Loucy (cell line): ENCODE data around the gene LNP1.
A peak's percentile ranks its signal among the peaks of the same experiment; 100 is the strongest.

Experiments
- H2AFZ ChIP-seq: fragments of 200-600 bp; sonication (generic); 2 replicates; pipeline ENCODE4 v1.6.0; 2016; ENCODE audit warnings: antibody characterized with exemption, mild to moderate bottlenecking, low read length, moderate library complexity
- H3F3A ChIP-seq: fragments of 200-600 bp; 2 replicates; pipeline ENCODE4 v1.6.0; 2016; ENCODE audit warnings: antibody characterized with exemption, low read depth, mild to moderate bottlenecking
- H3K27me3 ChIP-seq: fragments of 200-600 bp; sonication (generic); 2 replicates; pipeline ENCODE4 v1.6.1; 2014; ENCODE audit warnings: low read length, mild to moderate bottlenecking; ENCODE audit not compliant: insufficient read depth, poor library complexity, severe bottlenecking
- H3K36me3 ChIP-seq: fragments of 200-600 bp; sonication (generic); 2 replicates; pipeline ENCODE4 v1.6.1; 2016; ENCODE audit warnings: low read length; ENCODE audit not compliant: insufficient read depth
- H3K4me1 ChIP-seq: fragments of 200-600 bp; sonication (generic); 2 replicates; pipeline ENCODE4 v1.5.1; 2014; ENCODE audit warnings: low read length, mild to moderate bottlenecking; ENCODE audit not compliant: insufficient read depth, poor library complexity, severe bottlenecking
- H3K4me2 ChIP-seq: fragments of 200-600 bp; sonication (generic); 2 replicates; pipeline ENCODE4 v1.6.0; 2014; ENCODE audit warnings: antibody characterized with exemption, low read length, low read depth, mild to moderate bottlenecking; ENCODE audit not compliant: poor library complexity, severe bottlenecking
- H3K4me3 ChIP-seq: fragments of 200-600 bp; sonication (generic); 2 replicates; pipeline ENCODE4 v1.5.1; 2014; ENCODE audit warnings: low read length, mild to moderate bottlenecking, mixed read lengths; ENCODE audit not compliant: poor library complexity, severe bottlenecking
- H3K79me2 ChIP-seq: fragments of 200-600 bp; sonication (generic); 2 replicates; pipeline ENCODE4 v1.6.1; 2014; ENCODE audit warnings: low read length; ENCODE audit not compliant: insufficient read depth
- H3K9ac ChIP-seq: fragments of 200-600 bp; sonication (generic); 2 replicates; pipeline ENCODE4 v1.6.0; 2014; ENCODE audit warnings: mild to moderate bottlenecking, low read depth, low read length, moderate library complexity; ENCODE audit not compliant: poor library complexity, severe bottlenecking
- H3K9me2 ChIP-seq: fragments of 200-600 bp; sonication (generic); replicated peaks from 2 replicates; pipeline ENCODE4 v1.6.1; 2016; ENCODE audit warnings: low read depth, low read length, mixed read lengths
- H3K9me3 ChIP-seq: fragments of 200-600 bp; sonication (generic); 2 replicates; pipeline ENCODE4 v1.6.1; 2014; ENCODE audit warnings: mild to moderate bottlenecking, antibody characterized with exemption, low read length, low read depth; ENCODE audit not compliant: insufficient read depth
- H4K20me1 ChIP-seq: fragments of 200-600 bp; sonication (generic); 2 replicates; pipeline ENCODE4 v1.6.0; 2014; ENCODE audit warnings: antibody characterized with exemption, low read length, mild to moderate bottlenecking; ENCODE audit not compliant: insufficient read depth, poor library complexity, severe bottlenecking
- EZH2phosphoT487 ChIP-seq: fragments of 200-600 bp; IDR thresholded peaks from 2 replicates; pipeline ENCODE4 v1.6.1; 2018; ENCODE audit warnings: antibody characterized with exemption, mild to moderate bottlenecking, moderate library complexity, borderline replicate concordance
- TF ChIP-seq, protein P1 (sequence below): fragments of 200-600 bp; sonication (generic); conservative IDR thresholded peaks from 2 replicates; pipeline ENCODE4 v1.5.1; 2014; ENCODE audit warnings: mild to moderate bottlenecking, antibody characterized with exemption, low read length

LNP1 gene

DNA sequence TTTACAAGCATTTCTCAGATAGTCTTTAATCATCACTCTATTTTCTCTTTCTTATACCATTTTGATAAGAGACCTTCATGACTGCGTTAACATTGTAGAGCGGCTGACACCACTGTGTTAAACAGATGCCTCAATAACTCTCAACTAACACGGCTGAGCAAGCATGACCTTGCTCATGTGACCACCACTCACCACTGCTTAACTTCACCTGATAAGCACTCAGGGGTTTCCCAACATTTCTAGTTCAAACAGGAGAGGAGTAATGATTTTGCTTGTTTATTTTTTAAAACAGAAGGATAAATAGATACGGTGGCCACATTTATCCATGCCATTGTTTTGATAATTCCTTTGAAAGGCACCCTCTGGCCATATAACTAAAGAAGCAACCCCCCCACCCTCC, 53.3 kb downstream of the LNP1 start:
- H4K20me1 ChIP-seq = no peaks in the 10 kb centered on the region

DNA sequence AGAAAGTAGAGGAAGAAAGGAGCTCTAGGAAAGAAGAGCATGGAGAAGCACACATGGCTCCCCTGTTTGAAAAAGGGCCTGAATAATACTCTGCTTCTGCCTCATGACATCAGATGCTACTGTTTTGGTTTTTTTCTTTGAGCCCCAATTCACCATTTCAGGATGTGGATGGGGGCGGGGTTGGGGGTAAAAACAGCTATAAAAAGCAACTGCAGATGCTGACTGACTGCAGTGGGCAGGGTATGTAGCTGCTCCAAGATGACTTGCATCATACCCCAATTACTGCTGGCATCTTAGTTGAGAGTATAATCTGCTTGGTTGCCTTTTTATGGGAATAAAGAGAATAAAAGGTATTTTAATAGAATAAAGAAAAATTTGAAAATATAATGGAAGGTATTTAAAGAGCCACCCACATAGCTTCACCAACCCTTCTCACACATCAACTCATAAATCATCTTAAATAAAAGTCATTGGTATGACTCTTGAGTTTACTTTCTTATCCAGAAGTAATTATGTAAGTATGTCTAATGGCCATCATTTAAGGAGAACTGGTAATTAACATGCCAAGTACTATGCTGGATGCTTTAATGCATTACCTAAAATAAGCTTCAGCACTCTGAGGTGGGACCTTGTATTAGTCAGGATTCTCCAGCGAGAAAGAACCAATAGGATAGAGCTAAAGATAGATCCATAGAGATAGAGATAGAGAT, 54.7 kb downstream of the LNP1 start:
- H3K79me2 ChIP-seq = no peaks in the 10 kb centered on the region
- no peaks in the 10 kb centered on the region for H3K36me3 ChIP-seq
- peak overlapping the region; percentile 42 for H3K4me3 ChIP-seq
- H3K9me2 ChIP-seq = no peaks in the 10 kb centered on the region
- H3F3A ChIP-seq = no peaks in the 10 kb centered on the region
- H3K9ac ChIP-seq = peak overlapping the region; percentile 49
- H3K4me1 ChIP-seq = peaks cover 29% of the 10 kb centered on the region
- H3K4me2 ChIP-seq = peak overlapping the region; percentile 58
- TF ChIP-seq EZH2phosphoT487 = no peak
- TF ChIP-seq, protein P1, sequence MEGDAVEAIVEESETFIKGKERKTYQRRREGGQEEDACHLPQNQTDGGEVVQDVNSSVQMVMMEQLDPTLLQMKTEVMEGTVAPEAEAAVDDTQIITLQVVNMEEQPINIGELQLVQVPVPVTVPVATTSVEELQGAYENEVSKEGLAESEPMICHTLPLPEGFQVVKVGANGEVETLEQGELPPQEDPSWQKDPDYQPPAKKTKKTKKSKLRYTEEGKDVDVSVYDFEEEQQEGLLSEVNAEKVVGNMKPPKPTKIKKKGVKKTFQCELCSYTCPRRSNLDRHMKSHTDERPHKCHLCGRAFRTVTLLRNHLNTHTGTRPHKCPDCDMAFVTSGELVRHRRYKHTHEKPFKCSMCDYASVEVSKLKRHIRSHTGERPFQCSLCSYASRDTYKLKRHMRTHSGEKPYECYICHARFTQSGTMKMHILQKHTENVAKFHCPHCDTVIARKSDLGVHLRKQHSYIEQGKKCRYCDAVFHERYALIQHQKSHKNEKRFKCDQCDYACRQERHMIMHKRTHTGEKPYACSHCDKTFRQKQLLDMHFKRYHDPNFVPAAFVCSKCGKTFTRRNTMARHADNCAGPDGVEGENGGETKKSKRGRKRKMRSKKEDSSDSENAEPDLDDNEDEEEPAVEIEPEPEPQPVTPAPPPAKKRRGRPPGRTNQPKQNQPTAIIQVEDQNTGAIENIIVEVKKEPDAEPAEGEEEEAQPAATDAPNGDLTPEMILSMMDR = no peak
- no peaks in the 10 kb centered on the region for H4K20me1 ChIP-seq
- no peaks in the 10 kb centered on the region for H3K9me3 ChIP-seq
- peak overlapping the region; percentile 53 for H2AFZ ChIP-seq
- H3K27me3 ChIP-seq = no peaks in the 10 kb centered on the region

More for the DNA sequence above, 53.3 kb downstream of the LNP1 start:
- peaks cover 29% of the 10 kb centered on the region for H3K4me1 ChIP-seq
- no peaks in the 10 kb centered on the region for H3K9me2 ChIP-seq
- no peaks in the 10 kb centered on the region for H3F3A ChIP-seq
- no peaks in the 10 kb centered on the region for H3K9me3 ChIP-seq
- H3K79me2 ChIP-seq = no peaks in the 10 kb centered on the region
- H3K4me2 ChIP-seq = peak overlapping the region; percentile 58
- no peak overlapping the region for H3K4me3 ChIP-seq
- H2AFZ ChIP-seq = peak overlapping the region; percentile 53; the same call in 1 of the 2 replicates
- no peak overlapping the region for H3K9ac ChIP-seq
- no peaks in the 10 kb centered on the region for H3K27me3 ChIP-seq
- H3K36me3 ChIP-seq = no peaks in the 10 kb centered on the region
- TF ChIP-seq EZH2phosphoT487 = no peak

DNA sequence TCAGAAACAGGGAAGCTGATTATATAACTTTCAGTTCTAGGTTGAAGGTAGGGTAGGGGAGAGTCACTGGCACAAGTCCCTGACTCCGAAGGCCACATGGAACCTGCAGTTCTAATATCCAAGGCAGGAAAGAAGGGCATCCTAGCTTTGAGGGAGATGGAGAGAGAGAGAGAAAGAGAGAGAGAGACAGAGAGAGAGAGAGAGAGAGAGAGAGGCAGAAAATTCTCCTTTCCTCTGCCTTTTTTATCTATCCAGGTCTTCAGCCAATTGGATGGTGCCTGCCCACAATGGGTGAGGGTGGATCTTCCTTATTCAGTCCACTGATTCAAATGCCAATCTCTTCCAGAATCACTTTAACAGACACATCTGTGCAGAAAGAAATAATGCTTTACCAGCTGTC, 55.4 kb downstream of the LNP1 start:
- Histone ChIP-seq H3K9ac (peak overlapping the region; percentile 31), H3K4me1 (peaks cover 29% of the 10 kb centered on the region), H4K20me1 (no peaks in the 10 kb centered on the region), H3K4me2 (peak overlapping the region; percentile 58), H3K9me2 (no peaks in the 10 kb centered on the region), H3F3A (no peaks in the 10 kb centered on the region), H3K4me3 (no peak overlapping the region), H2AFZ (0 out of 2 replicates have a peak overlapping the region, but pooled peaks have one; percentile 40), H3K27me3 (no peaks in the 10 kb centered on the region), H3K79me2 (no peaks in the 10 kb centered on the region), H3K9me3 (no peaks in the 10 kb centered on the region), H3K36me3 (no peaks in the 10 kb centered on the region)
- TF ChIP-seq EZH2phosphoT487 = no peak
- TF ChIP-seq, protein P1 = no peak

DNA sequence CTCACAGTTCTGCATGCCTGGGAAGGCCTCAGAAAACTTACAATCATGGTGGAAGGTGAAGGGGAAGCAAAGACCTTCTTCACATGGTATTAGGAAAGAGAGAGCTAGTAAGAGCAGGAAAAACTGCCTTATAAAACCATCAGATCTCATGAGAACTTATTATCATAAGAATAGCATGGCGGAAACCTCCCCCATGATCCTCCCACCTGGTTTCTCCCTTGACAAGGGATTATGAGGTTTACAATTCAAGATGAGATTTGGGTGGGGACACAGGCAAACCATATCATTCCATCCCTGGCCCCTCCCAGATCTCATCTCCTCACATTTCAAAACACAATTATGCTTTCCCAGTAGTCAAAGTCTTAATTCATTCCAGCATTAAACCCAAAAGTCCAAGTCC, 56.5 kb downstream of the LNP1 start:
- Histone ChIP-seq H3K9me2 (no peaks in the 10 kb centered on the region), H3K4me3 (no peak overlapping the region), H3K27me3 (no peaks in the 10 kb centered on the region), H2AFZ (no peak overlapping the region), H3K36me3 (no peaks in the 10 kb centered on the region), H3K79me2 (no peaks in the 10 kb centered on the region), H3K9me3 (no peaks in the 10 kb centered on the region), H3K9ac (no peak overlapping the region), H3K4me1 (peaks cover 29% of the 10 kb centered on the region), H3F3A (no peaks in the 10 kb centered on the region), H3K4me2 (no peak overlapping the region), H4K20me1 (no peaks in the 10 kb centered on the region)
- TF ChIP-seq EZH2phosphoT487 = no peak
- TF ChIP-seq, protein P1 = no peak
